GM18507 (cell line): ENCODE results near the gene CFAP157.
A peak's percentile ranks its signal among the peaks of the same experiment; 100 is the strongest.

Source experiments
- DNase-seq: peaks from one replicate; pipeline ENCODE4 v3.0.0; 2011; ENCODE audit warnings: low read depth; ENCODE audit not compliant: insufficient read length; ENCODE audit errors: extremely low spot score
- FAIRE-seq: peaks from 2 replicates; lab custom pipeline; 2011; peaks lifted over from hg19 to GRCh38; lab: Jason Lieb, UNC

The CFAP157 gene

GRCh38 chr9:127690735-127691134 is 16.1 kb upstream of the CFAP157 start:
- FAIRE-seq: no peak
- DNase-seq: no peak

GRCh38 chr9:127692071-127692470 is 14.7 kb upstream of the CFAP157 start:
- no peak for FAIRE-seq
- no peak for DNase-seq

GRCh38 chr9:127693143-127693542 is 13.6 kb upstream of the CFAP157 start:
- DNase-seq (no peak), FAIRE-seq (no peak)

- DNase-seq: no peak
- no peak for FAIRE-seq
Observed at GRCh38 chr9:127693697-127694096, 13.1 kb upstream of the CFAP157 start.

- FAIRE-seq (no peak), DNase-seq (no peak)
Observed at GRCh38 chr9:127694890-127695720, 11.7 kb upstream of the CFAP157 start.

GRCh38 chr9:127697575-127697974 is 9.2 kb upstream of the CFAP157 start:
- DNase-seq (no peak), FAIRE-seq (no peak)

- DNase-seq: no peak
- no peak for FAIRE-seq
Observed at GRCh38 chr9:127698386-127698785, 8.4 kb upstream of the CFAP157 start.

GRCh38 chr9:127698985-127699670 is 7.7 kb upstream of the CFAP157 start:
- DNase-seq (peak; percentile 88), FAIRE-seq (peak; percentile 80)

GRCh38 chr9:127700140-127700539 is 6.6 kb upstream of the CFAP157 start:
- FAIRE-seq: no peak

GRCh38 chr9:127700594-127701255 is 6.1 kb upstream of the CFAP157 start:
- DNase-seq: no peak
- no peak for FAIRE-seq

More at GRCh38 chr9:127700140-127700539, 6.6 kb upstream of the CFAP157 start:
- no peak for DNase-seq

GRCh38 chr9:127703289-127703946 is 3.4 kb upstream of the CFAP157 start:
- FAIRE-seq: no peak
- DNase-seq: no peak

GRCh38 chr9:127705577-127706379 is 1.0 kb upstream of the CFAP157 start:
- DNase-seq: no peak
- no peak for FAIRE-seq

- FAIRE-seq (peak; percentile 56), DNase-seq (no peak)
Observed at GRCh38 chr9:127707766-127708165, 978 bp downstream of the CFAP157 start.

GRCh38 chr9:127708952-127709587 is 2.3 kb downstream of the CFAP157 start:
- FAIRE-seq: no peak
- DNase-seq: no peak

- DNase-seq: no peak
- FAIRE-seq: no peak
Observed at GRCh38 chr9:127710204-127710783, 3.5 kb downstream of the CFAP157 start.

GRCh38 chr9:127711226-127711701 is 4.5 kb downstream of the CFAP157 start:
- FAIRE-seq (no peak), DNase-seq (no peak)

- DNase-seq (no peak), FAIRE-seq (no peak)
Observed at GRCh38 chr9:127711831-127712274, 5.1 kb downstream of the CFAP157 start.

GRCh38 chr9:127712371-127712770 is 5.6 kb downstream of the CFAP157 start:
- no peak for FAIRE-seq

More at GRCh38 chr9:127712371-127712770, 5.6 kb downstream of the CFAP157 start:
- DNase-seq: no peak
